HG03045 (cell line): Measurements from ENCODE around the gene TMEM273.
A peak's percentile ranks its signal among the peaks of the same experiment; 100 is the strongest.

Experiments
- ATAC-seq: cut with Tn5 transposase; IDR thresholded peaks from one replicate; pipeline ENCODE4 v1.9.1; 2021; ENCODE audit warnings: mild to moderate bottlenecking, moderate library complexity; ENCODE audit not compliant: unreplicated experiment

The TMEM273 gene

GRCh38 chr10:49187950-49188761 is at the start of gene TMEM273:
TMEM273 (minus strand) TSS chr10:49188391; CDS start chr10:49188336, 55 bp downstream.
- peak; percentile 71 for ATAC-seq

- no peak for ATAC-seq
Observed at GRCh38 chr10:49237985-49238384, 49.8 kb upstream of the TMEM273 start.

GRCh38 chr10:49235392-49235791 is 47.2 kb upstream of the TMEM273 start:
- no peak for ATAC-seq

- ATAC-seq: no peak
Observed at GRCh38 chr10:49231086-49231820, 43.1 kb upstream of the TMEM273 start.

- no peak for ATAC-seq
Observed at GRCh38 chr10:49230004-49230403, 41.8 kb upstream of the TMEM273 start.

- ATAC-seq: no peak
Observed at GRCh38 chr10:49228677-49229076, 40.5 kb upstream of the TMEM273 start.

GRCh38 chr10:49227406-49227805 is 39.2 kb upstream of the TMEM273 start:
- ATAC-seq: no peak

GRCh38 chr10:49226594-49226993 is 38.4 kb upstream of the TMEM273 start:
- ATAC-seq: no peak

GRCh38 chr10:49225218-49225876 is 37.2 kb upstream of the TMEM273 start:
- ATAC-seq: no peak

GRCh38 chr10:49223205-49223604 is 35.0 kb upstream of the TMEM273 start:
- ATAC-seq: no peak

- no peak for ATAC-seq
Observed at GRCh38 chr10:49222170-49222569, 34.0 kb upstream of the TMEM273 start.

- no peak for ATAC-seq
Observed at GRCh38 chr10:49220679-49221078, 32.5 kb upstream of the TMEM273 start.

GRCh38 chr10:49220031-49220430 is 31.8 kb upstream of the TMEM273 start:
- ATAC-seq: no peak

GRCh38 chr10:49219248-49219647 is 31.1 kb upstream of the TMEM273 start:
- ATAC-seq: no peak

- no peak for ATAC-seq
Observed at GRCh38 chr10:49218480-49218879, 30.3 kb upstream of the TMEM273 start.

GRCh38 chr10:49217645-49218044 is 29.5 kb upstream of the TMEM273 start:
- ATAC-seq: no peak

- ATAC-seq: no peak
Observed at GRCh38 chr10:49213211-49213610, 25.0 kb upstream of the TMEM273 start.

GRCh38 chr10:49212783-49213182 is 24.6 kb upstream of the TMEM273 start:
- no peak for ATAC-seq

GRCh38 chr10:49212076-49212475 is 23.9 kb upstream of the TMEM273 start:
- no peak for ATAC-seq

- no peak for ATAC-seq
Observed at GRCh38 chr10:49208996-49209395, 20.8 kb upstream of the TMEM273 start.

GRCh38 chr10:49207936-49208487 is 19.8 kb upstream of the TMEM273 start:
- no peak for ATAC-seq
